HepG2 (cell line): Measurements from ENCODE around the gene TPPP2. TPM values are rescaled to one million over a fixed set of nuclear protein-coding genes. Genes with fewer than 3 reads are reported as not detected.

Source experiments
- AHDC1 ChIP-seq: sonication (generic); formaldehyde crosslinking; IDR thresholded peaks from 2 replicates; pipeline ENCODE4 v1.5.1; 2020; ENCODE audit warnings: mild to moderate bottlenecking, missing genetic modification reagents, borderline replicate concordance
- ARID4A ChIP-seq: sonication (generic); formaldehyde crosslinking; IDR thresholded peaks from 2 replicates; pipeline ENCODE4 v1.5.0; 2020; ENCODE audit warnings: mild to moderate bottlenecking, missing genetic modification reagents, borderline replicate concordance
- ARNT2 ChIP-seq: sonication (generic); formaldehyde crosslinking; IDR thresholded peaks from 2 replicates; pipeline ENCODE4 v1.8.0; 2022; ENCODE audit warnings: mild to moderate bottlenecking, low read depth, missing genetic modification reagents, moderate library complexity
- CBX2 ChIP-seq, 2 experiments: fragments of 200-600 bp in 1 of 2; sonication (generic); formaldehyde crosslinking in 1 of 2; IDR thresholded peaks; 2 replicates each; pipeline versions ENCODE4 v1.7.0 to v1.8.1; 2018 to 2022; ENCODE audit warnings: low read depth in 2 of 2, low read length in 1 of 2, mild to moderate bottlenecking in 1 of 2, missing genetic modification reagents in 1 of 2
- CREBL2 ChIP-seq: sonication (generic); formaldehyde crosslinking; IDR thresholded peaks from 2 replicates; pipeline ENCODE4 v1.8.1; 2023; ENCODE audit warnings: missing genetic modification reagents, mild to moderate bottlenecking, borderline replicate concordance
- DRAP1 ChIP-seq: IDR thresholded peaks from 2 replicates; pipeline ENCODE4 v1.6.1; 2016; ENCODE audit warnings: missing genetic modification reagents, missing compliant biosample characterization
- ELF3 ChIP-seq: IDR thresholded peaks from 2 replicates; pipeline ENCODE4 v1.6.1; 2016; ENCODE audit warnings: missing genetic modification reagents, missing compliant biosample characterization
- GPN1 ChIP-seq: sonication (generic); formaldehyde crosslinking; IDR thresholded peaks from 2 replicates; pipeline ENCODE4 v1.5.1; 2020; ENCODE audit warnings: missing genetic modification reagents, borderline replicate concordance
- MAZ ChIP-seq, 2 experiments: sonication (generic) in 1 of 2; formaldehyde crosslinking in 1 of 2; IDR thresholded peaks; 2 replicates each; pipeline versions ENCODE4 v1.5.0 to v1.6.1; 2012 to 2020; ENCODE audit warnings: low read depth in 2 of 2, mild to moderate bottlenecking in 2 of 2, borderline replicate concordance in 1 of 2, improper control_type of control experiment in 1 of 2, low read length in 1 of 2, missing genetic modification reagents in 1 of 2, moderate library complexity in 1 of 2
- POGZ ChIP-seq: sonication (generic); formaldehyde crosslinking; IDR thresholded peaks from 2 replicates; pipeline ENCODE4 v1.4.0; 2020; ENCODE audit warnings: mild to moderate bottlenecking, missing genetic modification reagents
- SP5 ChIP-seq: IDR thresholded peaks from 2 replicates; pipeline ENCODE4 v1.6.1; 2016; ENCODE audit warnings: low read depth, borderline replicate concordance
- XRCC5 ChIP-seq: fragments of 200-400 bp; formaldehyde crosslinking; optimal IDR thresholded peaks from 2 replicates; pipeline ENCODE3; 2017; ENCODE audit warnings: mild to moderate bottlenecking, low read length
- ZNF430 ChIP-seq: sonication (generic); formaldehyde crosslinking; IDR thresholded peaks from 2 replicates; pipeline ENCODE4 v1.9.0; 2021; ENCODE audit warnings: mild to moderate bottlenecking, missing genetic modification reagents
- ZNF432 ChIP-seq: sonication (generic); formaldehyde crosslinking; IDR thresholded peaks from 2 replicates; pipeline ENCODE4 v1.5.0; 2020; ENCODE audit warnings: missing genetic modification reagents, mild to moderate bottlenecking, borderline replicate concordance
- ZNF616 ChIP-seq: sonication (generic); formaldehyde crosslinking; IDR thresholded peaks from 2 replicates; pipeline ENCODE4 v1.5.0; 2020; ENCODE audit warnings: low read depth, mild to moderate bottlenecking, missing genetic modification reagents
- ZNF776 ChIP-seq: sonication (generic); formaldehyde crosslinking; IDR thresholded peaks from 2 replicates; pipeline ENCODE4 v1.4.0; 2020; ENCODE audit warnings: mild to moderate bottlenecking, missing genetic modification reagents
- polyA plus RNA-seq, 8 experiments: library from polyadenylated mRNA; depleted of rRNA in 3 of 8; stranded (reverse) in 7 of 8; unstranded in 1 of 8; fragments of >200 nt; fragmentation: Illumina TruSeq in 4 of 8; extraction: Trizol in 4 of 8; gene quantifications; 2 replicates each; pipeline versions ENCODE4 v1.2.1 to v1.2.3, GENCODE V29; 2011 to 2016; ENCODE audit warnings: low read depth in 4 of 8, missing spikeins in 1 of 8, mixed read lengths in 1 of 8; ENCODE audit not compliant: insufficient read depth in 1 of 8
- total RNA-seq, 5 experiments: library from RNA; depleted of rRNA; stranded (reverse); fragments of >200 nt; fragmentation: Illumina TruSeq; extraction: Trizol; gene quantifications; 2 replicates each; pipeline ENCODE4 v1.2.3, GENCODE V29; 2016; ENCODE audit warnings: low read depth in 1 of 5

Gene TPPP2
- total and polyA plus RNA-seq, 2 of the 13 experiments (the other 11 are each of a cell fraction or from before 2014, with no cell fraction given) = 0.58 to 4.2 TPM

GRCh38 chr14:21023817-21024584 lies 6.0 kb upstream of the TPPP2 start (continued):
- TF ChIP-seq ARID4A (CRISPR knock-in tag) (no peak), ARNT2 (CRISPR knock-in tag) (no peak), DRAP1 (CRISPR knock-in tag) (peak; percentile 44; the same call in 1 of the 2 replicates), MAZ (IDR thresholded peaks at IDR 0.05; ENCODE audit: borderline replicate concordance, low read depth, low read length) (no peak), MAZ (CRISPR knock-in tag; IDR thresholded peaks at IDR 0.05; ENCODE audit: low read depth) (no peak), AHDC1 (CRISPR knock-in tag) (no peak), ZNF430 (no peak; the same call in 1 of the 2 replicates), SP5 (CRISPR knock-in tag) (peak; percentile 35; the same call in 1 of the 2 replicates), XRCC5 (no peak), CBX2 (IDR thresholded peaks at IDR 0.05; ENCODE audit: low read depth, low read length) (no peak), CBX2 (CRISPR knock-in tag; IDR thresholded peaks at IDR 0.05; ENCODE audit: low read depth) (no peak), POGZ (CRISPR knock-in tag) (peak; percentile 5; the same call in 1 of the 2 replicates), CREBL2 (CRISPR knock-in tag) (no peak), ZNF616 (CRISPR knock-in tag) (no peak), ELF3 (CRISPR knock-in tag) (0 out of 2 replicates have a peak, but pooled peaks have one; percentile 28), GPN1 (no peak), ZNF776 (CRISPR knock-in tag) (no peak), ZNF432 (CRISPR knock-in tag) (no peak)
